D721Med (cell line): Measurements from ENCODE around the gene ACVR1B.

ENCODE experiments used
- DNase-seq: peaks from one replicate; pipeline ENCODE4 v3.0.0; 2011; ENCODE audit warnings: low spot score; ENCODE audit not compliant: insufficient read length
- FAIRE-seq: peaks from 2 replicates; lab custom pipeline; 2011; peaks lifted over from hg19 to GRCh38; lab: Jason Lieb, UNC
- CTCF ChIP-seq: IDR thresholded peaks from 2 replicates; pipeline ENCODE4 v1.5.1; 2012; ENCODE audit warnings: mild to moderate bottlenecking, control low read depth; ENCODE audit not compliant: insufficient read depth; ENCODE audit errors: missing control alignments

Gene ACVR1B

GRCh38 chr12:51951199-51951842 lies at the start of gene ACVR1B:
TSS of gene ACVR1B (plus strand) at chr12:51951699. CDS start at chr12:51951744, 45 bp downstream.
- FAIRE-seq (no peak), DNase-seq (no peak)
- TF ChIP-seq CTCF: no peak

GRCh38 chr12:51901881-51902280 lies 49.6 kb upstream of the ACVR1B start:
- no peak for TF ChIP-seq CTCF
- no peak for DNase-seq
- no peak for FAIRE-seq

GRCh38 chr12:51904951-51905470 lies 46.5 kb upstream of the ACVR1B start:
- DNase-seq: no peak
- TF ChIP-seq CTCF: no peak
- FAIRE-seq: no peak

- FAIRE-seq (no peak), DNase-seq (no peak)
- no peak for TF ChIP-seq CTCF
These were observed 45.7 kb upstream of the ACVR1B start for GRCh38 chr12:51905471-51906429.

GRCh38 chr12:51906430-51907082 lies 44.9 kb upstream of the ACVR1B start:
- FAIRE-seq (no peak), DNase-seq (no peak)
- TF ChIP-seq CTCF: no peak

- FAIRE-seq (no peak), DNase-seq (no peak)
- TF ChIP-seq CTCF: no peak
These were observed 44.2 kb upstream of the ACVR1B start, which contains the start of gene ACVRL1 for GRCh38 chr12:51907083-51907855. TSS of gene ACVRL1 (plus strand) at chr12:51907504. CDS start at chr12:51912475, 4,971 bp downstream.
